ENCODE data around the gene NR2F1.

The NR2F1 gene

DNA sequence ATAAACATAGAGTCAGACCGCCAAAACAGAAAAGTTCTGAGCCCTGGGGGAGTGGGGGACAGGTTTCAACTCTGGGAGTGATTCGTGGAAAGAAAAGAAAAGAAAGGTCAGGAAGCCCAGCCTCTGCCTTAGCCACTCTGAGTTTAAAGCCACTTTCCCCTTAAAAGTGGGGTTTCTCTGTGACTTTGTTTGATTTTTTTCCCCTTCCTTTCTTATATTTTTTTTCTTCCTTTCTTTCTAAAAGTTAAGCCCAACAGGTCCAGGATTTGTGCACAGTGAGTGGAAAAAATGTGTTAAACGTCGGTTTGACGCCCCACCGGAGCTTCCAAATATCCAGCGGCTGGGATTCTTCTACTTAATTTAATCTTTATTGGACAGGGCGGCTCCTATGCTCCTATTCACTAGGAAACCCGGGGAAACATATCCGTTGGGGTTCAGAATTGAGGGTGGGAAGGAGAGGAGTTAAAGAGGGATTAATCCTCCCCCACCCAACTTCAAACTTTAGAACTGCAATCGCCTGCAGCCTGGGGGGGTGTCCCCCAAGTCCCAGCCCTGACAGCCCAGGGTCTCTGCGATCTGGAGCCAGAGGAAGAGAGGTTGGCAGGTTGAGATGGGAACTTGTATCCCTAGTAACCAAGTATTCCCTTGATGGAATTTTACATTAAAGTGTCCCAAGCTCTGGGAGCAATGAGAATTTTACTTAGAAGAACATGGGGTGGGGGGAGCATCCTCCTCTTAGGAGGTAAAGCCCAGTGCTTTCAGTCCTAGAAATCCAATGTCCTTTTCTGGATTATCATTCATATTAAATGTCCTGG, 8.3 kb upstream of the NR2F1 start:
- no peak for TF ChIP-seq CTCF (IDR thresholded peaks at IDR 0.05; ENCODE audit: borderline replicate concordance, insufficient read depth, low read depth, low read length)

GRCh38 chr5:93575461-93576414, 7.3 kb upstream of the NR2F1 start:
- TF ChIP-seq CTCF (IDR thresholded peaks at IDR 0.05; ENCODE audit: borderline replicate concordance, insufficient read depth, low read depth, low read length), result no peak
- H3K4me3 ChIP-seq (ENCODE audit: low read depth, low read length), result no peak overlapping the region

More for the DNA sequence above, 8.3 kb upstream of the NR2F1 start:
- no peak overlapping the region for H3K4me3 ChIP-seq (ENCODE audit: low read depth, low read length)

GRCh38 chr5:93576994-93577853, 5.8 kb upstream of the NR2F1 start:
- no peak overlapping the region for H3K4me3 ChIP-seq (ENCODE audit: low read depth, low read length)
- no peak for TF ChIP-seq CTCF (IDR thresholded peaks at IDR 0.05; ENCODE audit: borderline replicate concordance, insufficient read depth, low read depth, low read length)

DNA sequence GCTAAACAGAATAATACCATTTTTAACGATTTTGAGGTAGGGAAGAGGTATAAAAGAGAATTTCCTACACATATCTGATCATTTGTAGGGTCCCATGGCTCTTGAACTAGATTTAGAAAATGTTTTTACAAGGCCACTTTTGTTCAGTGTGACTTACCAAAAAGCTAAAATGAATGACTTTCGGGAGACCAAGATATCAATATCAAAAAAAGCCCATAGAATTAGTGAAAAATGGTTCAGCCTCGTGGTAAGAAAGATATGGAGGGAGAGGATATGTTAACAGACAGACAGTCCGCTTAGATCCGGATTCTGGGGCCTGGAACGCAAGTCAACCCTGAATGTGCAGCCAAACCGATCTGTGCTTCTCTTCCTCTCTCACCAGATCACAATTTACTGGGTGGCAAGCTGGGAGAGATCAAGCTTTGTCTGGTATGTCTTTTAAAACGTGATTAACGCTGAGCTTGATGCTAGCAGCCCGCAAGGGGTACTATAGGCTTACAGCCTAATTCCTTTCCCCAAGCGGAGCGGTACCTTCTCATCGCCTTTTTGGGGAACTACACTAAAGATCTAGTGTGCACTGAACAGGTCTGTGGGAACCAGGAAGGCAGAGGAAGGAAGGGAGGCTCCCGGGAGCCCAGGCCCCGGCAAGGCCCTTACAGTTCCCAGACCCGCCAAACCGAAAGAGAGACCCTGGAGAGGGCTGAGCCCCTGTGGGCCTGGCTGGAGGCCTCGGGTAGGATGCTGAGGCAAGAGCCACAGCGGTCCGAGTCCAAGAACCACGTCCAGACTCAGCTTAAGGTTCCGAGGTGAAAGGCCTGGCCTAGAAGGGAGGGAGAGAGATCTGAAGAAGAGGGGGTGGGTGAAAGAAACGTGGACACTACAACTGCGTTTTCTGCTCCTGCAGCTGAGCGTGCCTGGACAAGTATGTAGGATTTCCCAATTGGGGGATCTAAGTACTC, 4.9 kb upstream of the NR2F1 start:
- TF ChIP-seq CTCF (IDR thresholded peaks at IDR 0.05; ENCODE audit: borderline replicate concordance, insufficient read depth, low read depth, low read length), result no peak
- H3K4me3 ChIP-seq (ENCODE audit: low read depth, low read length), result no peak overlapping the region

DNA sequence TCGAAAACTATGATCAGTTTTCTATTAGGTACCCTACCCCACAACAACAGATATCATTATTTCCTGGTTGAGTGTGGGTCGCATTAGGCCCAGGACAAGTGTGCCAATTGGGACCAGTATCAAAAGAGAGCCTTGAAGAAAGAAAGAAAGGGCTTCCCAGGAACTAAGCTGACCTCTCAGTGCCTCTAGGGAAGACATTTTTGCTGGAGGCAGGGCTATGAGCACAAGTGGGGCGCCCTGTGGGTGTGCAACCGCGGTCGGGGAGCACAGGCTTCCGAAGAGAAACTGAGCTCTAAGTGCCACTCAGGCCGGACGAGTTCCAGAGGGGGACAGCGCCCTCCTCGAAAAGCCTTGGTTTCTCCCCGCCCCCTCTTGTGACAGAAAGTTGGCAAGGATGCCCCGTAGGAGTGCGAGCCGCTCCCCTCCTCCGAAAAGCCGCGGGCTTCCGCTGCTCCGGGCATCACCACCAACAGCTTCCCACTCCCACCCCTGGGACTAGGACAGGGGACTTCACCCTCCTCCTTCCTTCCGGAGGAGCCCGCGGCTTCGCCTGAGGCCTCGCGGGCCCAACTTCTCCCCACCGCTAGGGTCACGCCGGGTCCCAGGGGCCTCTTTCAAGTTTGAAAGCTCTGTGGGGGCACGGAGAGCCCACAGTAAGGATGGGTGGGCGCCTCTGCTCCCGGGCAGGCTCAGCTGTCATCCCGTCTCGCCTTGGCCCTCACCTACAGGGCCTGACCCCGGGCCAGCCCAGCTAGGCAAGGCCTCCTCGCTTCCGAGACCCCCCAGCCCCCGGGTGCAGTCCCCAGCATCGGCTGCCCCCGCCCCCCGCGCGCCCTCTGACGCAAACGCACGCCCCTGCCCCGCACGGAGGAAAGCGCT, 4.0 kb upstream of the NR2F1 start:
- no peak overlapping the region for H3K4me3 ChIP-seq (ENCODE audit: low read depth, low read length)
- TF ChIP-seq CTCF (IDR thresholded peaks at IDR 0.05; ENCODE audit: borderline replicate concordance, insufficient read depth, low read depth, low read length), result no peak

Data from GM12875 (cell line).